ENCODE data around the gene GLRX.
"Not testable (repeated sequence)": the region's sequence is repeated elsewhere in the genome, so short reads cannot be mapped to it uniquely, and the experiment has no call there.

Gene GLRX

GRCh38 chr5:95818181-95819147 is 4.1 kb downstream of the GLRX start:
- H3K27ac ChIP-seq (ENCODE audit: low read depth, low read length), result no peak overlapping the region
- peak overlapping the region; percentile 2 for H3K9ac ChIP-seq (ENCODE audit: low read length)
- peaks cover 3% of the 10 kb centered on the region for H3K36me3 ChIP-seq (ENCODE audit: control insufficient read depth, insufficient read depth, low read length)
- H3K4me1 ChIP-seq (ENCODE audit: control insufficient read depth, insufficient read depth, low read length), result peaks cover 9% of the 10 kb centered on the region
- H3K4me3 ChIP-seq (ENCODE audit: low read length), result peak overlapping the region; percentile 45
- no peaks in the 10 kb centered on the region for H3K27me3 ChIP-seq (ENCODE audit: control insufficient read depth, insufficient read depth, low read length)

DNA sequence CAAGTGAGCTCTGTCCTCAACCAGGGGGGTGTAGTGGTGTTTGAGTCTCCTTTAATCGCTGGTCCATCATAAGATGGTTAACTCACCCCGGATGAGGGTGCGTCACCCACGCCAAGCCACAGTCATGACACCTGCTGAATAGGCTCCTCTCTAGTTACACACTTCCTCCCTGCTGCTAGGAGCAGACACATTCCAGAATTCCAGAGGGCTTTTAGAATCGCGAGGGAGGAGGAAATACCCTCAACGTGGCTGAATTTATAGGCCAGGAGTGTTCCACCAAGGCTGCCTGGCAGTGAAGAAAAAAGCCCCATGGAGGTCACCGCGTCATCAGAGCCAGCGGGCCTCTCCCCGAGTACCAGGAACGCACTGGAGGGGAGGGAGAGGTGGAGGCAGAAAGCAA is 5.1 kb downstream of the GLRX start:
- H3K4me3 ChIP-seq (ENCODE audit: low read length), result no peak overlapping the region
- peaks cover 4% of the 10 kb centered on the region for H3K4me1 ChIP-seq (ENCODE audit: control insufficient read depth, insufficient read depth, low read length)
- H3K36me3 ChIP-seq (ENCODE audit: control insufficient read depth, insufficient read depth, low read length), result peaks cover 3% of the 10 kb centered on the region
- H3K9ac ChIP-seq (ENCODE audit: low read length), result no peak overlapping the region
- H3K27me3 ChIP-seq (ENCODE audit: control insufficient read depth, insufficient read depth, low read length), result no peaks in the 10 kb centered on the region
- no peak overlapping the region for H3K27ac ChIP-seq (ENCODE audit: low read depth, low read length)

GRCh38 chr5:95816776-95817175 is 5.8 kb downstream of the GLRX start:
- no peak overlapping the region for H3K9ac ChIP-seq (ENCODE audit: low read length)
- no peak overlapping the region for H3K27ac ChIP-seq (ENCODE audit: low read depth, low read length)

DNA sequence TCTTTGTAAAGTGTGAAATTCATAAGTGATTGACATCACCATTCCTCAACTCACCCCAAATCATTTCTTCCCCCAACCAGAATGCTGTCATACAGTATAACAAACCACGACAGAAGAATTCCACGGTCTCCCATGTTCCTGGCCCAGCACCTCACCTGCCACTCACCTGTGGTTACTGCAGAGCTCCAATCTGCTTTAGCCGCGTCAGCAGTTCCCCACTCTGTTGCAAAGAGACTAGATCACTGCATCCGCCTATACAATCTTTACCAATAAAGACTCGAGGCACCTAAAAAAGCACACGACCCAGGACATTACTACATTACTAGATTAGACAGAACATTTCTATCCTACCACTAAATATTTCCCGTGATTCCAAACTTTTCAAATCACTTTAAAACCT is 6.2 kb downstream of the GLRX start:
- H3K4me3 ChIP-seq (ENCODE audit: low read length), result no peak overlapping the region
- H3K36me3 ChIP-seq (ENCODE audit: control insufficient read depth, insufficient read depth, low read length), result peaks cover 3% of the 10 kb centered on the region
- no peaks in the 10 kb centered on the region for H3K27me3 ChIP-seq (ENCODE audit: control insufficient read depth, insufficient read depth, low read length)
- no peak overlapping the region for H3K9ac ChIP-seq (ENCODE audit: low read length)
- no peak overlapping the region for H3K27ac ChIP-seq (ENCODE audit: low read depth, low read length)
- peaks cover under 1% of the 10 kb centered on the region for H3K4me1 ChIP-seq (ENCODE audit: control insufficient read depth, insufficient read depth, low read length)

More at GRCh38 chr5:95816776-95817175, 5.8 kb downstream of the GLRX start:
- H3K4me3 ChIP-seq (ENCODE audit: low read length), result no peak overlapping the region
- no peaks in the 10 kb centered on the region for H3K27me3 ChIP-seq (ENCODE audit: control insufficient read depth, insufficient read depth, low read length)
- peaks cover 4% of the 10 kb centered on the region for H3K4me1 ChIP-seq (ENCODE audit: control insufficient read depth, insufficient read depth, low read length)
- H3K36me3 ChIP-seq (ENCODE audit: control insufficient read depth, insufficient read depth, low read length), result peaks cover 3% of the 10 kb centered on the region

DNA sequence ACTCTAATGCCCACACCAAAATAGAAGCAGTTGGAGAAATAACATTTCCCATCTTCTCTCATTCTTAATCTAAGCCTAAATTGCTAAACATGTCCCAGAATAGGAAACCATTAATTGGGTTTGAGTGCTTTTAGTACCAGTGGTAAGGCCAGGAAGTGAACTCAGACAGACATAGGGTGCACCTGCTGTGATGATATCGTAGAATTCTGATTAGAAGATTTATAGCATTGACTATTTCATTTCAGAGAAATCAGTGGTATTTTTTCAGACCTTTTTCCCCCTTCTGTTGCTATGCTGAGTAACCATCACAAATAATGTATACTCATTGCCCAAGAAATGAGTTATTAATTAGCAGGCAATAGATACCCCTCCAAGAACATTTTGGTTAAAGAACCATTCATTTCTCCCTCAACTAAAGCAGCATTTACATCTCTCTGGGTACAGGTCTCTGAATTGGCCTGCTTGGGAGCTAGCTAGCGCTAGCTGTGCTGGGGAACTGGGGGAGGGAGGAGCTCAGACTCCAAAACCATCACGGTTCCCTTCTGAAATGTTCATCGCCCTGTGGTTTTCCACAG is 7.3 kb downstream of the GLRX start:
- H3K36me3 ChIP-seq (ENCODE audit: control insufficient read depth, insufficient read depth, low read length), result peaks cover 3% of the 10 kb centered on the region
- no peak overlapping the region for H3K9ac ChIP-seq (ENCODE audit: low read length)
- H3K27ac ChIP-seq (ENCODE audit: low read depth, low read length), result no peak overlapping the region
- no peak overlapping the region for H3K4me3 ChIP-seq (ENCODE audit: low read length)
- H3K4me1 ChIP-seq (ENCODE audit: control insufficient read depth, insufficient read depth, low read length), result no peaks in the 10 kb centered on the region
- no peaks in the 10 kb centered on the region for H3K27me3 ChIP-seq (ENCODE audit: control insufficient read depth, insufficient read depth, low read length)

DNA sequence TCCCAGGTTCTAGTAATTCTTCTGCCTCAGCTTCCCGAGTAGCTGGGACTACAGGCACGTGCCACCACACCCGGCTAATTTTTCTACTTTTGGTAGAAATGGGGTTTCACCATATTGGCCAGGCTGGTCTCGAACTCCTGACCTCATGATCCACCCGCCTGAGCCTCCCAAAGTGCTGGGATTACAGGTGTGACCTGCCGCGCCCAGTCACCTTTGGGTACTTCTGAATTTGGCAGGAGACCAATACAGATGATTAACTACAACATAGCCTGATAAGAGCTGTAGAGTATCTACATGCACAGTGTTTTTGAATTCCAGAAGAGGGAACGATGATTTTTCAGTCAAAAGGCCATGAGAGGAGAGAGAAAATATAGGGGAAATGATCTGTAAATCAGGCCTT is 9.5 kb downstream of the GLRX start:
- not testable (repeated sequence) for H3K9ac ChIP-seq (ENCODE audit: low read length); H3K27ac ChIP-seq (ENCODE audit: low read depth, low read length); H3K36me3 ChIP-seq (ENCODE audit: control insufficient read depth, insufficient read depth, low read length); H3K4me3 ChIP-seq (ENCODE audit: low read length); H3K27me3 ChIP-seq (ENCODE audit: control insufficient read depth, insufficient read depth, low read length)
- H3K4me1 ChIP-seq (ENCODE audit: control insufficient read depth, insufficient read depth, low read length), result peaks cover 16% of the 10 kb centered on the region

DNA sequence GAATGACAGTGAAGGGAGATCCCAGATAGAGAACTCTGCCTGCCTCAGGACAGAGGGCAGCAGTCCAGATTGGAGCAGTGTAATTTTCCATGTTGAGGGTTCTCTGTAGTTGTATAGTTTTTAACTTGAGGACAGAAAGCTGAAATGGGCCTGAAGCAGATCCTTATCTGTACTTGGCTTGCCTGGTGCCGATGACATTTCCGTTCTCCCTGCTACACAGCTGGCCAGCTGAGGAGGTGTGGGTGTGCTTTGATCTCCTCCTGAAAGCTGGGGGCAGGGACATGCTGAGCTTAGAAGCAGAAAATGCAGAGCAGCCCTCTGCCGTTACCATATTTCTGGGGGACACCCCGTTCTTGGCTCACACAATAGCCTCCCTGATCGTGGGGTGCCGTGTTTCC is 10.5 kb downstream of the GLRX start:
- no peaks in the 10 kb centered on the region for H3K27me3 ChIP-seq (ENCODE audit: control insufficient read depth, insufficient read depth, low read length)
- H3K9ac ChIP-seq (ENCODE audit: low read length), result no peak overlapping the region
- peaks cover 3% of the 10 kb centered on the region for H3K36me3 ChIP-seq (ENCODE audit: control insufficient read depth, insufficient read depth, low read length)
- H3K4me1 ChIP-seq (ENCODE audit: control insufficient read depth, insufficient read depth, low read length), result peaks cover 16% of the 10 kb centered on the region
- no peak overlapping the region for H3K4me3 ChIP-seq (ENCODE audit: low read length)
- no peak overlapping the region for H3K27ac ChIP-seq (ENCODE audit: low read depth, low read length)

- H3K4me1 ChIP-seq (ENCODE audit: control insufficient read depth, insufficient read depth, low read length), result peaks cover 16% of the 10 kb centered on the region
- H3K36me3 ChIP-seq (ENCODE audit: control insufficient read depth, insufficient read depth, low read length); H3K27me3 ChIP-seq (ENCODE audit: control insufficient read depth, insufficient read depth, low read length); H3K9ac ChIP-seq (ENCODE audit: low read length); H3K27ac ChIP-seq (ENCODE audit: low read depth, low read length); H3K4me3 ChIP-seq (ENCODE audit: low read length): not testable (repeated sequence)
Observed at GRCh38 chr5:95811461-95812073, 11.0 kb downstream of the GLRX start.

DNA sequence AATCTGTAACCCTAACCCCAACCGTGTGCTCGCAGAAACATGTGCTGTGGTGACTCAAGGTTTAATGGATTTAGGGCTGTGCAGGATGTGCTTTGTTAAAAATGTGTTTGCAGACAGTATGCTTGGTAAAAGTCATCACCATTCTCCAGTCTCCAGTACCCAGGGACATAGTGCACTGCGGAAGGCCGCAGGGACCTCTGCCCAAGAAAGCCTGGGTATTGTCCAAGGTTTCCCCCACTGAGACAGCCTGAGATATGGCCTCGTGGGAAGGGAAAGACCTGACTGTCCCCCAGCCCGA is 11.5 kb downstream of the GLRX start:
- H3K9ac ChIP-seq (ENCODE audit: low read length); H3K27ac ChIP-seq (ENCODE audit: low read depth, low read length): not testable (repeated sequence)
- H3K4me1 ChIP-seq (ENCODE audit: control insufficient read depth, insufficient read depth, low read length), result peaks cover 16% of the 10 kb centered on the region

GRCh38 chr5:95810305-95811125 is 12.0 kb downstream of the GLRX start:
- Histone ChIP-seq H3K9ac (ENCODE audit: low read length) (no peak overlapping the region), H3K27me3 (ENCODE audit: control insufficient read depth, insufficient read depth, low read length) (no peaks in the 10 kb centered on the region), H3K36me3 (ENCODE audit: control insufficient read depth, insufficient read depth, low read length) (no peaks in the 10 kb centered on the region), H3K27ac (ENCODE audit: low read depth, low read length) (no peak overlapping the region), H3K4me1 (ENCODE audit: control insufficient read depth, insufficient read depth, low read length) (peaks cover 16% of the 10 kb centered on the region), H3K4me3 (ENCODE audit: low read length) (no peak overlapping the region)

More for the DNA sequence above, 11.5 kb downstream of the GLRX start:
- not testable (repeated sequence) for H3K36me3 ChIP-seq (ENCODE audit: control insufficient read depth, insufficient read depth, low read length); H3K4me3 ChIP-seq (ENCODE audit: low read length); H3K27me3 ChIP-seq (ENCODE audit: control insufficient read depth, insufficient read depth, low read length)

DNA sequence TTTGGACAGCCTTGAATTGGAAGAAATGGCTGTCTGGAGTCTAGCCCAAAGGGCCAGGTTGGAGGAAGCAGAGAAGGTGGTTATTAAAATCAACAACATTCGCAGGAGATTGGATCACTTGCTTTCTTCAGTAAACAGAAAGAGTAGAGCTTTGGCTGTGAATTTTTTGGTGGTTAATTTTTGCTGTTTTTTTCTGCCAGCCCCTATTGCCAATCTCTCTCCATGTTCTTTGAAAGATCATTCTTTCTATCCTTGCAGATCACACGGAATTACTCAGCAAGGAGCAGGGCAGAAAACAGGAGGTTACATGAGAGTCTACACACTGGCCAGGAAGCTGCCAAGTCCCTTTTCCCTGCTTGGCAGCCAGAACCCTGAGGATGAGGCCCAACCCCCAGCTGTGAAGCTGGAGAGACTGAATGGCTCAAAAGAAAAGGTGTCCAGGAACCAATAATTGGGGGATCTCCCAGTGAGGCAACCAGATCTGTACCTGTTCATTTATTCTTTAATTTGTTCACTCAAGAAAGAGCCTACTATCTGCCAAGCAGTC is 13.0 kb downstream of the GLRX start:
- no peaks in the 10 kb centered on the region for H3K36me3 ChIP-seq (ENCODE audit: control insufficient read depth, insufficient read depth, low read length)
- H3K27ac ChIP-seq (ENCODE audit: low read depth, low read length), result peak overlapping the region; percentile 62
- H3K4me1 ChIP-seq (ENCODE audit: control insufficient read depth, insufficient read depth, low read length), result peaks cover 16% of the 10 kb centered on the region
- no peaks in the 10 kb centered on the region for H3K27me3 ChIP-seq (ENCODE audit: control insufficient read depth, insufficient read depth, low read length)
- H3K9ac ChIP-seq (ENCODE audit: low read length), result no peak overlapping the region
- no peak overlapping the region for H3K4me3 ChIP-seq (ENCODE audit: low read length)

Measured in rectal smooth muscle tissue (tissue), 1 donor.